Cardiac septum (tissue), 1 donor: Measurements from ENCODE around the gene C8A. TPM values are rescaled to one million over a fixed set of nuclear protein-coding genes. Genes with fewer than 3 reads are reported as not detected.

Experiments used
- DNase-seq: peaks from one replicate; pipeline ENCODE4 v3.0.0-alpha.2; 2020; ENCODE audit warnings: low spot score
- intact Hi-C: fragments of 100-400 bp; cut with DNase I; formaldehyde crosslinking; loops from one replicate; pipeline ENCODE4 v1.14.0; 2022
- total RNA-seq: library from RNA; stranded (reverse); fragmentation: NEBNext Ultra II Directional; extraction: Animal tissue kit (Norgen Biotek cat#: 25700); gene quantifications from one replicate; pipeline ENCODE4 v1.2.1, GENCODE V29; 2021
- donor health status: DM: no; HTN: no; CAD: no.

C8A gene
- total RNA-seq, 1 donor from 2014 or later, result not detected

- no peak for DNase-seq
- intact Hi-C loops, result loop anchor here (5.0 kb wide), 4 partner anchors 133 to 1213 kb away; partner anchors contain the start of genes C8B and DAB1
These were observed 20.3 kb upstream of the C8A start for GRCh38 chr1:56834137-56834900.

GRCh38 chr1:56835657-56836056 lies 18.9 kb upstream of the C8A start:
- intact Hi-C loops, result no loop called here
- no peak for DNase-seq

- intact Hi-C loops, result no loop called here
- no peak for DNase-seq
These were observed 18.2 kb upstream of the C8A start for GRCh38 chr1:56836359-56836758.

- intact Hi-C loops, result no loop called here
- DNase-seq, result no peak
These were observed 17.2 kb upstream of the C8A start for GRCh38 chr1:56837244-56837939.

GRCh38 chr1:56838759-56839158 lies 15.8 kb upstream of the C8A start:
- intact Hi-C loops, result no loop called here

GRCh38 chr1:56843544-56843943 lies 11.1 kb upstream of the C8A start:
- no peak for DNase-seq
- intact Hi-C loops, result no loop called here

More at GRCh38 chr1:56838759-56839158, 15.8 kb upstream of the C8A start:
- DNase-seq, result no peak

GRCh38 chr1:56844545-56845136 lies 10.0 kb upstream of the C8A start:
- intact Hi-C loops, result no loop called here

GRCh38 chr1:56845343-56845742 lies 9.3 kb upstream of the C8A start:
- intact Hi-C loops, result no loop called here
- DNase-seq, result no peak

More at GRCh38 chr1:56844545-56845136, 10.0 kb upstream of the C8A start:
- DNase-seq, result no peak

GRCh38 chr1:56849750-56850149 lies 4.8 kb upstream of the C8A start:
- intact Hi-C loops, result no loop called here
- no peak for DNase-seq

- intact Hi-C loops, result no loop called here
- no peak for DNase-seq
These were observed 4.2 kb upstream of the C8A start for GRCh38 chr1:56850411-56850810.

GRCh38 chr1:56850922-56851321 lies 3.7 kb upstream of the C8A start:
- no peak for DNase-seq
- intact Hi-C loops, result no loop called here

GRCh38 chr1:56852476-56852875 lies 2.1 kb upstream of the C8A start:
- no peak for DNase-seq
- intact Hi-C loops, result no loop called here

GRCh38 chr1:56855190-56855589 lies 593 bp downstream of the C8A start:
- intact Hi-C loops, result no loop called here
- DNase-seq, result no peak

- DNase-seq, result no peak
- intact Hi-C loops, result no loop called here
These were observed 1.6 kb downstream of the C8A start for GRCh38 chr1:56856186-56856585.

GRCh38 chr1:56859287-56859686 lies 4.7 kb downstream of the C8A start:
- intact Hi-C loops, result no loop called here
- no peak for DNase-seq

- intact Hi-C loops, result no loop called here
- no peak for DNase-seq
These were observed 8.8 kb downstream of the C8A start for GRCh38 chr1:56863265-56863992.

- intact Hi-C loops, result no loop called here
- DNase-seq, result no peak
These were observed 9.8 kb downstream of the C8A start for GRCh38 chr1:56864430-56864829.

GRCh38 chr1:56866656-56867055 lies 12.1 kb downstream of the C8A start:
- no peak for DNase-seq
- intact Hi-C loops, result no loop called here

GRCh38 chr1:56867491-56867890 lies 12.9 kb downstream of the C8A start:
- intact Hi-C loops, result no loop called here
- DNase-seq, result no peak

- no peak for DNase-seq
- intact Hi-C loops, result no loop called here
These were observed 14.2 kb downstream of the C8A start for GRCh38 chr1:56868761-56869160.
